Esophagus squamous epithelium (tissue), 5 donors: ENCODE results near the gene CUL5. TPM values are rescaled to one million over a fixed set of nuclear protein-coding genes. Genes with fewer than 3 reads are reported as not detected.

Experiments used
- DNase-seq: peaks from one replicate; lab custom pipeline; 2025; lab: John Stamatoyannopoulos, UW
- H3K27ac ChIP-seq, 4 donors: fragments of 200-600 bp; sonication (generic); one replicate each; pipeline ENCODE4 v1.5.1; 2016 to 2019; ENCODE audit warnings: mild to moderate bottlenecking in 1 of 4
- H3K27me3 ChIP-seq, 4 donors: fragments of 200-600 bp; sonication (generic); 1 replicate in 3 of 4; 2 replicates in 1 of 4; pipeline versions ENCODE4 v1.5.1 to v1.6.0; 2017 to 2021; ENCODE audit warnings: antibody characterized with exemption in 1 of 4
- H3K36me3 ChIP-seq, 3 donors: fragments of 200-600 bp; sonication (generic); one replicate each; pipeline ENCODE4 v1.5.1; 2016 to 2019
- H3K4me1 ChIP-seq, 3 donors: fragments of 200-600 bp; sonication (generic); one replicate each; pipeline ENCODE4 v1.5.1; 2017 to 2019
- H3K4me3 ChIP-seq, 4 donors: fragments of 200-600 bp; sonication (generic); 1 replicate in 3 of 4; 2 replicates in 1 of 4; pipeline ENCODE4 v1.5.1; 2016 to 2019; ENCODE audit warnings: mild to moderate bottlenecking in 2 of 4, moderate library complexity in 1 of 4
- H3K9me3 ChIP-seq, 3 donors: fragments of 200-600 bp; sonication (generic); one replicate each; pipeline ENCODE4 v1.5.1; 2016 to 2019
- POLR2A ChIP-seq, 4 donors: fragments of 450-650 bp; IDR thresholded peaks; one replicate each; pipeline ENCODE4 v1.6.1; 2017; ENCODE audit warnings: antibody characterized with exemption in 4 of 4, mild to moderate bottlenecking in 4 of 4, moderate library complexity in 3 of 4
- WGBS, 2 donors: methylation state at CpG; one replicate each; pipeline ENCODE4 v1.1.5; 2018; 5-methylcytosine and 5-hydroxymethylcytosine counted together
- intact Hi-C: fragments of 100-400 bp; cut with DNase I; formaldehyde crosslinking; loops from one replicate; pipeline ENCODE4 v1.15.0; 2022
- small RNA-seq, 4 donors: library from RNA; depleted of rRNA; stranded (forward); fragments of <200 nt; gene quantifications; one replicate each; pipeline ENCODE3, GENCODE V24; 2016
- total RNA-seq, 4 donors: library from RNA; depleted of rRNA; stranded (reverse); fragments of >200 nt; gene quantifications; one replicate each; pipeline ENCODE4 v1.1.0, GENCODE V29; 2016
- TF ChIP-seq, protein P1 (sequence below), 6 experiments: fragments of 450-650 bp in 4 of 6; fragments of 200-600 bp in 2 of 6; sonication (generic) in 2 of 6; IDR thresholded peaks; one replicate each; pipeline ENCODE4 v1.5.1; 2016 to 2019; ENCODE audit warnings: antibody characterized with exemption in 6 of 6, mild to moderate bottlenecking in 4 of 6, moderate library complexity in 4 of 6
- donor health status: DM: yes; HTN: yes; CAD: no.

CUL5 gene
- total RNA-seq, 4 donors from 2014 or later, result 19.4 to 34.3 (median 31.7) TPM

DNA sequence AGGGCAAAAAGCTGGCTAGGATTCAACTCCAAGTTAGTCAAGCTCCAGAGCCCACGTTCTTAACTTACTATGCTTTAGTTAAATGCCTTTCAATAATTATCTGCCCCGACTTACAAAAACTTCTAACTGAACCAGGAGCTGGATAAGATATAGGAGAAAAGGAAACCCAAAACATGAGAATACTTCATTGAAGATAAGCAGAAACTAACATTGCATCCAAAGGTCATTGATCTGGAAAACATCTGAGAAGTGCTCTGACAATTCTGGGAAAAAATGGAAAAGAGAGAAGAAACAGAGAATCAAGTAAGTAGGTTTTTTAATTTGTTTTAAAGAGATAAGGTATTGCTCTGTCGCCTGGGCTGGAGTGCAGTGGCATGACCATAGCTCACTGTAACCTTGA lies 139.9 kb downstream of the CUL5 start:
- no peaks in the 10 kb centered on the region for H3K4me1 ChIP-seq
- H3K27ac ChIP-seq, result no peak overlapping the region
- peaks cover 0 to 92% (median 22%) of the 10 kb centered on the region in 3 donors for H3K36me3 ChIP-seq
- WGBS, 2 donors, result 85 to 88% methylated on average over 3 of the region's 3 CpGs
- no peaks in the 10 kb centered on the region for H3K9me3 ChIP-seq
- no peak for DNase-seq
- H3K27me3 ChIP-seq, result no peaks in the 10 kb centered on the region
- TF ChIP-seq POLR2A (IDR thresholded peaks at IDR 0.05), result no peak
- TF ChIP-seq, protein P1, sequence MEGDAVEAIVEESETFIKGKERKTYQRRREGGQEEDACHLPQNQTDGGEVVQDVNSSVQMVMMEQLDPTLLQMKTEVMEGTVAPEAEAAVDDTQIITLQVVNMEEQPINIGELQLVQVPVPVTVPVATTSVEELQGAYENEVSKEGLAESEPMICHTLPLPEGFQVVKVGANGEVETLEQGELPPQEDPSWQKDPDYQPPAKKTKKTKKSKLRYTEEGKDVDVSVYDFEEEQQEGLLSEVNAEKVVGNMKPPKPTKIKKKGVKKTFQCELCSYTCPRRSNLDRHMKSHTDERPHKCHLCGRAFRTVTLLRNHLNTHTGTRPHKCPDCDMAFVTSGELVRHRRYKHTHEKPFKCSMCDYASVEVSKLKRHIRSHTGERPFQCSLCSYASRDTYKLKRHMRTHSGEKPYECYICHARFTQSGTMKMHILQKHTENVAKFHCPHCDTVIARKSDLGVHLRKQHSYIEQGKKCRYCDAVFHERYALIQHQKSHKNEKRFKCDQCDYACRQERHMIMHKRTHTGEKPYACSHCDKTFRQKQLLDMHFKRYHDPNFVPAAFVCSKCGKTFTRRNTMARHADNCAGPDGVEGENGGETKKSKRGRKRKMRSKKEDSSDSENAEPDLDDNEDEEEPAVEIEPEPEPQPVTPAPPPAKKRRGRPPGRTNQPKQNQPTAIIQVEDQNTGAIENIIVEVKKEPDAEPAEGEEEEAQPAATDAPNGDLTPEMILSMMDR (IDR thresholded peaks at IDR 0.05), result no peak
- H3K4me3 ChIP-seq, result no peak overlapping the region
- intact Hi-C loops, result no loop called here

DNA sequence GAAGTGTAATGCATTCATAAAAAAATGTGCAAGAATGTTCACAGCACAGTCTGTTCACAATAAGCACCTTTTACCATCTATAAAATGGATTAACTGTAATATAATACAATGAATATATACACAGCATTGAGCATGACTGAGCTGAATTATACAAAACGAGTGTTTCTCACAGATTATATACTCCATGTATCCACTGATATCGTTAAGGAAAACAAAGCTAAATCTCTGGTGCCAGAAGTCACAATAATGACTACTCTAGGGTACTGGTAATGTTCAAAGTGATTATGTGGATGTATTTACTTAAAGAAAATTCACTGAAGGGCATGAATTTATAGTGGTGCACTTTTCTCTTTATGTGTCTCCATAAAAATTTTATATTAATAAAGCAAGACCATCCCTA lies 145.9 kb downstream of the CUL5 start:
- intact Hi-C loops, result no loop called here
- Histone ChIP-seq H3K27ac (no peak overlapping the region), H3K4me1 (no peaks in the 10 kb centered on the region), H3K27me3 (no peaks in the 10 kb centered on the region), H3K9me3 (no peaks in the 10 kb centered on the region), H3K4me3 (no peak overlapping the region), H3K36me3 (peaks cover 0 to 89% (median 7%) of the 10 kb centered on the region in 3 donors)
- WGBS, 2 donors, result 80% methylated on average over 2 of the region's 2 CpGs
- DNase-seq, result no peak
- TF ChIP-seq, protein P1 (IDR thresholded peaks at IDR 0.05), result no peak
- TF ChIP-seq POLR2A (IDR thresholded peaks at IDR 0.05), result no peak

Small RNA genes lying within 50 kb of the gene (small RNA-seq; reads per million reads assigned to genes)
- gene RF00019, result 0 reads per million in 4 donors

Other genes with a start within 250 kb of the CUL5 start
- 10 to 100 TPM; 12.6 to 24.0 (median 17.2) TPM for gene SLC35F2, start 150.1 kb upstream of the CUL5 start, total RNA-seq
- gene RAB39A, start 80.5 kb upstream of the CUL5 start, total RNA-seq, result under 1 TPM in 3 of 4 donors, not detected in 1; 0.13 to 0.95 (median 0.67) TPM
- gene ACAT1, start 112.7 kb downstream of the CUL5 start, total RNA-seq, result 10 to 100 TPM; 47.6 to 94.4 (median 85.2) TPM
- 10 to 100 TPM in 2 of 4 donors, 1 to 10 TPM in 2; 8.2 to 15.6 (median 11.7) TPM for gene NPAT, start 213.7 kb downstream of the CUL5 start, total RNA-seq
- 10 to 100 TPM; 13.9 to 52.6 (median 21.7) TPM for gene ATM, start 214.2 kb downstream of the CUL5 start, total RNA-seq